ENCODE measurements around the gene MYO1G.

- no peak for TF ChIP-seq CTCF (IDR thresholded peaks at IDR 0.05; ENCODE audit: insufficient read depth, low read length)
- TF ChIP-seq POLR2AphosphoS5 (IDR thresholded peaks at IDR 0.05; ENCODE audit: low read depth) = no peak
Measured at GRCh38 chr7:45017253-45017652, 38.4 kb upstream of the MYO1G start.

Data from HL-60 (cell line).